Measurements from ENCODE around the gene PRKACB. TPM values are rescaled to one million over a fixed set of nuclear protein-coding genes. Genes with fewer than 3 reads are reported as not detected.

Gene PRKACB
- total RNA-seq, 1 donor from 2014 or later, result 23.7 TPM

DNA sequence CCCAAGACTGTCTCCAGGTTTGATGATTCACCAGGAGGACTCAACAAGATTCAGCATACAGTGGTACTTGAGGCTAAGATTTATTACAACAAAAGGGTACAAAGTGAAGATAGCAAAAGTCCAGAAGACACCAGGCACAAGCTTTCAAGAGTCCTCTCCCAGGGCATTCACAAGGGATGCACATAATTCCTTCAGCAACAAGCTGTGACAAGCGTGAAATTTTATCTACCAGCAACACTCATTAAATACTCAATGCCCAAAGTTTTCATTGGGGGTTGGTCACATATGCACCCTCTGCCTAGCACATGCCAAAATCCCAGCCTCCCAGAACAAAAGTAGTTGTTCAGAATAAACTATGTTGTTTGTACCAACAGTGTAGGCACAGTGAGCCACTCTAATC lies 62.3 kb downstream of the PRKACB start:
- TF ChIP-seq CTCF (IDR thresholded peaks at IDR 0.05), result no peak
- H3K4me1 ChIP-seq, result no peaks in the 10 kb centered on the region
- peaks cover 0 to 13% of the 10 kb centered on the region in 2 donors for H3K36me3 ChIP-seq
- no peak overlapping the region for H3K4me3 ChIP-seq
- intact Hi-C loops (cut with DNase I), result no loop called here
- no peaks in the 10 kb centered on the region for H3K27me3 ChIP-seq
- no peak overlapping the region for H3K27ac ChIP-seq
- H3K9me3 ChIP-seq, result no peaks in the 10 kb centered on the region
- no peak for DNase-seq (ENCODE audit: low spot score in 2 of 2)

GRCh38 chr1:84208935-84209334 lies 64.9 kb downstream of the PRKACB start:
- no peak for DNase-seq (ENCODE audit: low spot score in 2 of 2)
- H3K27me3 ChIP-seq, result no peaks in the 10 kb centered on the region
- no peak overlapping the region for H3K4me3 ChIP-seq
- no peaks in the 10 kb centered on the region for H3K9me3 ChIP-seq
- H3K27ac ChIP-seq, result no peak overlapping the region
- peaks cover 0 to 13% of the 10 kb centered on the region in 2 donors for H3K36me3 ChIP-seq
- intact Hi-C loops (cut with DNase I), result no loop called here
- H3K4me1 ChIP-seq, result no peaks in the 10 kb centered on the region
- TF ChIP-seq CTCF (IDR thresholded peaks at IDR 0.05), result no peak

DNA sequence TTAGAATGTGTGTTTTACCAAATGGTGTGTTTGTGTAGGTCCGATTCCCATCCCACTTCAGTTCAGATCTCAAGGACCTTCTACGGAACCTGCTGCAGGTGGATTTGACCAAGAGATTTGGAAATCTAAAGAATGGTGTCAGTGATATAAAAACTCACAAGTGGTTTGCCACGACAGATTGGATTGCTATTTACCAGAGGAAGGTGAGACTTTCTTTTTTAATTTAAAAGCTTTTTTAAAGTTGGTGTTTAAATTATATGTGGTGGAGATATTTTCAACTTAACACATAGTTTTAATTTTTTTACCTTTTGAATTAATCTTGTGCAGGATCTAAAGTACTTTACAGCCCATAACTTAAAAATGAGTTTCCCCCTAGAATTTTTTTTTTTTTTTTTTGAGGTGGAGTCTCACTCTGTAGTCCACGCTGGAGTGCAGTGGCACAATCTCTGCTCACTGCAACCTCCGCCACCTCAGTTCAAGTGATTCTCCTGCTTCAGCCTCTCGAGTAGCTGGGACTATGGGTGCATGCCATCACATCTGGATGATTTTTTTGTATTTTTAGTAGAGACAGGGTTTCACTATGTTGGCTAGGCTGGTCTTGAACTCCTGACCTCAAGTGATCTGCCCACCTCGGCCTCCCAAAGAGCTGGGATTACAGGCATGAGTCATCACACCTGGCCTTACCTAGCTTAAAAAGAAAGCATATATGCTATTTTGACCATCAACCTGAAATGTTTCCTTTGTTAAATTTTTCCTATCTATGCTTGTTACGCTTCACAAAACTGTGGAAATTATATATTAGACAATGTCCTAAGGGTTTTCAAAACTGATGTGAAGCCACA lies 70.3 kb downstream of the PRKACB start:
- no peak for DNase-seq (ENCODE audit: low spot score in 2 of 2)
- H3K27ac ChIP-seq, result no peak overlapping the region
- H3K27me3 ChIP-seq, result no peaks in the 10 kb centered on the region
- no peak overlapping the region for H3K4me3 ChIP-seq
- H3K4me1 ChIP-seq, result no peaks in the 10 kb centered on the region
- peaks cover 0 to 6% of the 10 kb centered on the region in 2 donors for H3K9me3 ChIP-seq
- intact Hi-C loops (cut with DNase I), result no loop called here
- TF ChIP-seq CTCF (IDR thresholded peaks at IDR 0.05), result no peak
- H3K36me3 ChIP-seq, result peaks cover 1 to 10% of the 10 kb centered on the region in 2 donors

DNA sequence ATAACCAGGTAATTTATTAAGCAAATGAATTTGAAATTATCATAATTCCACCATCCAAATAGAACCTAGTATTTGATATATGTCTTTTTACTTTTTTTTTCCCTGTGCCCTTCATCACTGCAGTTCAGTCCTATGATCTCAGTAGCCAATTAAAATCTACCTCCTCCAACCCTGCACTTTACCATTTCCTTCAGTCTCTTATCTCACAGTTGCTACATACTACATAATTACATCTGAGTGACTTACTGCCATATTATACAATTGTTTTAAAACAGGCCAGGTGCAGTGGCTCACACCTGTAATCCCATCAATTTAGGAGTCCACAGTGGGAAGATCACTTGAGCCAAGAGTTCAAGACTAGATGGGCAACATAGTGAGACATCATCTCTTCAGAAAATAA lies 73.2 kb downstream of the PRKACB start:
- TF ChIP-seq CTCF (IDR thresholded peaks at IDR 0.05), result no peak
- peaks cover 0 to 10% of the 10 kb centered on the region in 2 donors for H3K9me3 ChIP-seq
- no peaks in the 10 kb centered on the region for H3K4me1 ChIP-seq
- no peak overlapping the region for H3K27ac ChIP-seq
- intact Hi-C loops (cut with DNase I), result no loop called here
- H3K27me3 ChIP-seq, result no peaks in the 10 kb centered on the region
- H3K36me3 ChIP-seq, result peaks cover 5 to 14% of the 10 kb centered on the region in 2 donors
- no peak for DNase-seq (ENCODE audit: low spot score in 2 of 2)
- no peak overlapping the region for H3K4me3 ChIP-seq

GRCh38 chr1:84223751-84224432 lies 79.8 kb downstream of the PRKACB start:
- intact Hi-C loops (cut with DNase I), result no loop called here
- H3K4me3 ChIP-seq, result no peak overlapping the region
- DNase-seq (ENCODE audit: low spot score in 2 of 2), result no peak
- peaks cover 8 to 9% of the 10 kb centered on the region in 2 donors for H3K9me3 ChIP-seq
- TF ChIP-seq CTCF (IDR thresholded peaks at IDR 0.05), result no peak
- H3K36me3 ChIP-seq, result peaks cover 5 to 8% of the 10 kb centered on the region in 2 donors
- H3K27ac ChIP-seq, result no peak overlapping the region
- no peaks in the 10 kb centered on the region for H3K4me1 ChIP-seq
- H3K27me3 ChIP-seq, result no peaks in the 10 kb centered on the region
